SU-DHL-6 (cell line): ENCODE data around the gene MMEL1.

ENCODE experiments used
- H2AFZ ChIP-seq: fragments of 200-600 bp; sonication (generic); 2 replicates; pipeline ENCODE4 v1.6.1; 2014; ENCODE audit warnings: low read depth, mild to moderate bottlenecking, moderate library complexity, mixed read lengths, antibody characterized with exemption, low read length; ENCODE audit not compliant: severe bottlenecking
- H3F3A ChIP-seq: fragments of 200-600 bp; shearing (Covaris generic); 2 replicates; pipeline ENCODE4 v1.6.0; 2016; ENCODE audit warnings: antibody characterized with exemption, mild to moderate bottlenecking; ENCODE audit not compliant: insufficient read depth
- H3K27ac ChIP-seq: fragments of 200-600 bp; sonication (generic); 2 replicates; pipeline ENCODE4 v1.5.1; 2016; ENCODE audit warnings: low read depth, mild to moderate bottlenecking, low read length, moderate library complexity, mixed read lengths
- H3K27me3 ChIP-seq: fragments of 200-600 bp; sonication (generic), shearing (Covaris generic); 2 replicates; pipeline ENCODE4 v1.6.0; 2014; ENCODE audit warnings: mild to moderate bottlenecking, low read length
- H3K36me3 ChIP-seq: fragments of 200-600 bp; sonication (generic); 2 replicates; pipeline ENCODE4 v1.6.1; 2014; ENCODE audit warnings: mild to moderate bottlenecking, low read length, mixed read lengths
- H3K4me2 ChIP-seq: fragments of 300-600, 200-600 bp; shearing (Covaris generic), sonication (generic); 2 replicates; pipeline ENCODE4 v1.6.0; 2014; ENCODE audit warnings: low read length, low read depth, mild to moderate bottlenecking; ENCODE audit not compliant: poor library complexity, severe bottlenecking
- H3K4me3 ChIP-seq: fragments of 200-600 bp; sonication (generic); 2 replicates; pipeline ENCODE4 v1.5.1; 2014; ENCODE audit warnings: antibody characterized with exemption, low read length, mild to moderate bottlenecking, mixed read lengths; ENCODE audit not compliant: insufficient read depth, poor library complexity, severe bottlenecking
- H3K79me2 ChIP-seq: fragments of 200-600 bp; sonication (generic); 2 replicates; pipeline ENCODE4 v1.6.1; 2014; ENCODE audit warnings: mild to moderate bottlenecking, low read length, moderate library complexity; ENCODE audit not compliant: insufficient read depth
- H3K9ac ChIP-seq: fragments of 200-600 bp; sonication (generic); 2 replicates; pipeline ENCODE4 v1.7.0; 2014; ENCODE audit warnings: mild to moderate bottlenecking, low read length
- H3K9me2 ChIP-seq: fragments of 200-600 bp; sonication (generic); replicated peaks from 2 replicates; pipeline ENCODE4 v1.6.1; 2014; ENCODE audit warnings: low read length; ENCODE audit not compliant: insufficient read depth
- H3K9me3 ChIP-seq: fragments of 200-600 bp; sonication (generic); 2 replicates; pipeline ENCODE4 v1.6.1; 2014; ENCODE audit warnings: low read length, mixed read lengths; ENCODE audit not compliant: insufficient read depth
- H4K20me1 ChIP-seq: fragments of 200-600 bp; sonication (generic); 2 replicates; pipeline ENCODE4 v1.6.1; 2014; ENCODE audit warnings: low read depth, mild to moderate bottlenecking, antibody characterized with exemption, low read length, moderate library complexity, mixed read lengths
- CTCF ChIP-seq: fragments of 200-600 bp; sonication (generic); IDR thresholded peaks from one replicate; pipeline ENCODE4 v1.5.1; 2017; ENCODE audit warnings: antibody characterized with exemption, mild to moderate bottlenecking, low read length, moderate library complexity; ENCODE audit not compliant: insufficient read depth, poor library complexity, severe bottlenecking
- EZH2phosphoT487 ChIP-seq: fragments of 200-600 bp; sonication (generic), shearing (Covaris generic); conservative IDR thresholded peaks from 2 replicates; pipeline ENCODE4 v1.6.1; 2018; ENCODE audit warnings: mild to moderate bottlenecking, antibody characterized with exemption, low read length, moderate library complexity, mixed read lengths

The MMEL1 gene

GRCh38 chr1:2596530-2597333 is 36.1 kb downstream of the MMEL1 start:
- Histone ChIP-seq H3K27me3 (no peaks in the 10 kb centered on the region), H3K9me2 (no peaks in the 10 kb centered on the region), H3K79me2 (no peaks in the 10 kb centered on the region), H3F3A (no peaks in the 10 kb centered on the region), H3K27ac (no peak overlapping the region), H3K36me3 (no peaks in the 10 kb centered on the region), H4K20me1 (no peaks in the 10 kb centered on the region), H3K9me3 (no peaks in the 10 kb centered on the region), H3K4me3 (no peak overlapping the region), H3K9ac (no peak overlapping the region), H3K4me2 (no peak overlapping the region), H2AFZ (no peak overlapping the region)
- TF ChIP-seq EZH2phosphoT487 (no peak), CTCF (no peak)

GRCh38 chr1:2595812-2596529 is 36.8 kb downstream of the MMEL1 start:
- H3K9me2 ChIP-seq: no peaks in the 10 kb centered on the region
- no peaks in the 10 kb centered on the region for H3K36me3 ChIP-seq
- no peaks in the 10 kb centered on the region for H4K20me1 ChIP-seq
- H3F3A ChIP-seq: no peaks in the 10 kb centered on the region
- no peak overlapping the region for H3K4me3 ChIP-seq
- H3K27ac ChIP-seq: no peak overlapping the region
- no peak overlapping the region for H3K4me2 ChIP-seq
- H2AFZ ChIP-seq: no peak overlapping the region
- H3K27me3 ChIP-seq: no peaks in the 10 kb centered on the region
- no peak overlapping the region for H3K9ac ChIP-seq
- TF ChIP-seq CTCF (no peak), EZH2phosphoT487 (no peak)
- H3K79me2 ChIP-seq: no peaks in the 10 kb centered on the region
- no peaks in the 10 kb centered on the region for H3K9me3 ChIP-seq

GRCh38 chr1:2595261-2595811 is 37.5 kb downstream of the MMEL1 start:
- TF ChIP-seq EZH2phosphoT487 (no peak), CTCF (no peak)
- H3F3A ChIP-seq: no peaks in the 10 kb centered on the region
- H3K9ac ChIP-seq: no peak overlapping the region
- H3K79me2 ChIP-seq: no peaks in the 10 kb centered on the region
- H3K9me2 ChIP-seq: no peaks in the 10 kb centered on the region
- H2AFZ ChIP-seq: no peak overlapping the region
- H3K36me3 ChIP-seq: no peaks in the 10 kb centered on the region
- no peak overlapping the region for H3K27ac ChIP-seq
- H4K20me1 ChIP-seq: no peaks in the 10 kb centered on the region
- no peak overlapping the region for H3K4me3 ChIP-seq
- H3K27me3 ChIP-seq: no peaks in the 10 kb centered on the region
- H3K9me3 ChIP-seq: no peaks in the 10 kb centered on the region
- no peak overlapping the region for H3K4me2 ChIP-seq
